GM18505 (cell line): ENCODE measurements around the gene ABHD17B.
"Not testable (repeated sequence)": the region's sequence is repeated elsewhere in the genome, so short reads cannot be mapped to it uniquely, and the experiment has no call there.

Experiments
- ATAC-seq: cut with Tn5 transposase; IDR thresholded peaks from one replicate; pipeline ENCODE4 v1.9.1; 2021; ENCODE audit not compliant: unreplicated experiment
- POLR2A ChIP-seq: IDR thresholded peaks from 4 replicates; pipeline ENCODE4 v1.6.1; 2011; ENCODE audit warnings: borderline replicate concordance; ENCODE audit not compliant: insufficient read depth, insufficient read length; ENCODE audit errors: extremely low read depth

The ABHD17B gene

DNA sequence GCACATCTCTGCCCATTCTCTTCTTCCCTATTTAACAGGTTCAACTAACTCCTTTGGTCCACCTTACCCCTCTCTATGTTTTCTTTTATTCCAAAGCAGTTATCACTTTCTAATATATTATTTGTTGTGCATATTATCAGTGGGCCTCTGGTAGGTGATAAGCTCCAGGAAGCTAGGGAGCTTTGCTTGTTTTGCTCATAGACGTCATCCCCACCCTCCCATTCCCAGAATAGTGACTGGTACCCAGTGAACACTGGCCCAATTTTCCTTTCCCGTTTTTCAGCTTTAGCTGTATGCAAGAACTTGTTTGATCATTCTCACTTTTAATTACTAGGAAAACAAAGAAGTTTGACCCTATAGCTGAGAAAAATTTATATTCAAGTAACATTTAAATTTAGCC lies 6.9 kb downstream of the ABHD17B start:
- ATAC-seq = no peak
- TF ChIP-seq POLR2A = no peak

DNA sequence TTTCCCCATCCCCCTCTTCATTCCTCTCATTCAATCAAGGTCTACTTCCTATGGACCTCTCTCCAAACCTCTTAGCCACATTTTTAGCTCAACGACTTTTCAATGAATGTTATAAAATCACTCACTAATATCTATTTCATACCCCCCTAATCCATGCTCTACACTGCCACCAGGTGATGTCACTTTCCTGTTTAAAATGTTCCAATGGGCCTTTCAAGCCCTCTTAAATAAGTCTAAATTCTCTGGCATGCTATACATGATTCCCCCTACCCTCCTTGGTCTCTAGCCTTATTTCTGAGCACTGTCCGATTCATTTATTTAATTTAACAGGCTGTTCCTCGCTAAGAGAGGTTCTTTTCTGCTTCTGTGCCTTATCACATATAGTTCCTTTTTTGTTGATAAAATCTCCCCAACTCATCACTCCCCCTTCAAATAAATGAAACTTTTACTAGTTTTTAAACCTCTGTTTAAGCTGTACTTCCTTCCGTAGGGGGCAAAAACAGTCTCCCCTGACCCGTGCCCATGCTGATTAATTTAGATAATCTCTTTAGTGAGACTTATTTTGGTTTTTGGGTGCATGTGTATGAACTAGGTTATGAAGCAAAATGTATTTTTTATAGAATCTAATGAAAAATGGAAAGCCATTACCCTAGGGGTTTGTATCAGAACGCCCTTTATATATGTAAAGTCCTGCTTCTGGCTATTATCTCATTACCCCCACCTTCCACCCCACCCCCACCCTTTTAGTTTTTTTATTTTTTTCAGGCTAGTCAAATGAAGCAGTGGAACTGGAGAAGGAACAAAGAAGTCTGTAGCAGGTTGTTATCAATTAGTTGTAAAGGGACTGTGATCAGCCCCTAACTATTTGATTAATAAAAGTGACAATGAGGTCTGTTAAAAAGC lies 9.0 kb downstream of the ABHD17B start:
- no peak for ATAC-seq
- TF ChIP-seq POLR2A = no peak

DNA sequence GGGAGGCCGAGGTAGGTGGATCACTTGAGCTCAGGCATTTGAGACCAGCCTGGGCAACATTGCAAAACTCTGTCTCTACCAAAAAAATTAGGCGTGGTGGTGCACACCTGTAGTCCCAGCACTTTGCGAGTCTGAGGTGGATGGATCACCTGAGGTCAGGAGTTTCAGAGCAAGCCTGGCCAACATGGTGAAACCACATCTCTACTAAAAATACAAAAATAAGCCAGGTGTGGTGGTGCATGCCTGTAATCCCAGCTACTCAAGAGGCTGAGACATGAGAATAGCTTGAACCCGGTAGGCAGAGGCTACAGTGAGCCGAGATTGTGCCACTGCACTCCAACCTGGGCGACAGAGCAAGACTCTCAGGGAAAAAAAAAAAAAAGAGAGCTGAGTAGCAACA lies 12.2 kb downstream of the ABHD17B start:
- ATAC-seq = not testable (repeated sequence)

DNA sequence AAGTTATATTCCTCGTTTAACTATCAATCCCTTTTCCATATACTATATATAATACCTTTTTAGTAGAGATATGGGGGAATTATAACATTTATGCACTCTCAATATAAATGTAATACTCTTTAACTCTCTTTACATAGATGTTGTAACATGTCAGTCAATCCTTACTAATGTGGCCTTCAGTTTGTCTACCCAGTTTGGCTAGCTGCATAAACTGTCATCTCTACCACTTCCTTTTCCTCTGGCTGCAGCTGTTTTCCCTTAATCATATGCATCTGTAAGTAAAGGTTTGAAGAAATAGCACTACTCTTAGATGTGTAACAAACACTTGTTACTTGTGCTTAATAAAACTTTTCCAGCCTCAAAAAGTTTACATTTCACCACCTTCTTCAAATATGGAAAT lies 13.4 kb downstream of the ABHD17B start:
- no peak for TF ChIP-seq POLR2A
- peak; percentile 59 for ATAC-seq

DNA sequence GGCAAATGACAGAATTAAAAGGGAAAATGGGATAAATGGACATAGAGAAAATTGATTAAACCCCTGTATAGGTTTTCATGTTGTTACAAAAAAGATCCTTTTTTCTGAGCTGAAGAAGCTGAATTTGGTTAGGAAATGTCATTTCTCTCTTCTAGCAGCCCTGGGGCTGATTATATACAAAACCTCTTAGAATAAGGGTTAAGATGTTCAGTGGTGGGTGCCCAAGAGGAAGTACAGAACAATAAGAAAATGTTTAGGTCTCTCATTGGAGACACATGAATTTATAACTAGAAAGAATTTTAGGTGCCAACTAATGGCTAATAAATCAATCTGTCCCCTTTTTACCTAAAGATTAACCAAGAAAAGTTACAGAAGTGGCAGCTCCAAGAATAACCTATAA lies 14.2 kb downstream of the ABHD17B start:
- no peak for TF ChIP-seq POLR2A
- no peak for ATAC-seq

DNA sequence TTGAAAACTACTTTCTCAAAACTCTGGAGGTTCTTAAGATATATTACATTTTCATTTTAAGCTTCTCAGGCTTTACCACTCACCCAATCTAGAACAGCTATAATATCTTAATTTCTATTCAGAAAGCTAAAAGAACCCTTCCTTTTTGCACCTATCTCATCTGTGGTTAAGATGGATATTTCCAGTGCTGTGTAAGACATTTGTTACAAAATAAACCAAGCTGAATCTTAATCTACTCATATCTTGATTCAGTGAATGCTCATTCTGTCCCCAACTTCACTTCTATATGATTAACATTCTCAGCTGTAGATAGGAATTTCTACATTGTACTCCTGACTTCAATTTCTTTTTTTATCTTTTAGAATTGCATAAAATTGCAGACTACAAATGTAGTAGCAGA lies 15.0 kb downstream of the ABHD17B start:
- ATAC-seq = no peak
- no peak for TF ChIP-seq POLR2A

DNA sequence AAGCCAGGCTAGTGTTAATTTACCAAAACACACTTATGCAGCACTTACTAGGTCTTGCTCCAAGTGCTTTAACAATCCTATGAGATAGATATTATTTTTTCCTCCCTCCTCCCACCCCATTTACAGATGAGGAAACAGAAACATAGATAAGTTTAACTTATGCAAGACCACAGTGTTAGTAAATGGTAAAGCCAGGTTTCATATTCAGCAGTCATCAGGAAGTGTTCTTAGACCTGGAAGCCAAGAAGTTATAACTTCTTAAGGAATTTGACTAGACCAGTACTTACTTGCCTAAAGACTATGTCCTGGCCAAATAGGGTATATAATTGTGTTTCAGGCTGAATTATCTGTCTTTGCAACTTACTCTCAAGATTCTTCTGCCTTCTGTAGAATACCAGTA lies 15.9 kb downstream of the ABHD17B start:
- TF ChIP-seq POLR2A = no peak
- peak; percentile 47 for ATAC-seq

DNA sequence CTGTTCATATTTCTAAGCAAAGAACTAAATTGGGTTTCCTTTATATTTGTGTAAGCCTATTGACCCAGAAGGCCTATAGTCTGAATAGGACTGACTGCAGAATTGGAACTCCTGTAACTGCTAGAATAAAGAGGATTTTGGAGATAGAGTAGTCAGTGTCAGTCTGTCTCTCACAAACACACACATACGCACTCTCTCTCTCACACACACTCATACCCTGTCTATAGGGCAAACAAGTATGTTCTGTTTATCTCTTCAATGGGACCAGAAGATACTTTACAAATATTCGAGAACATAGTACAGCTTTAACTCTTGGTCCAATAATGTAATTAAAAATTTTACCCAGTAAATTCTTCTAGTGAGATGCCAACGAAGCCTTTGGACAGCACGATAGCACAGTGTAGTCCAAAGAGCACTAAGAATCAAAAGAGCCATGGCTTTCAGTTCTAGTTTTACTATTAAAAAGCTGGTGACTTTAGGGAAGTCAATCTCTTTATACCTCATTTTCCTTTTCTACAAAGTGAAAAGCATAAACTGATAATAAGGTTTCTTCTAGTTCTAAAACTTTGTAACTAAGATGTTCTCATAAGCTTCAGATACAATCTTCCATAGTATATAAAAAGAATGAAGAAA lies 19.3 kb downstream of the ABHD17B start:
- TF ChIP-seq POLR2A = no peak
- no peak for ATAC-seq

DNA sequence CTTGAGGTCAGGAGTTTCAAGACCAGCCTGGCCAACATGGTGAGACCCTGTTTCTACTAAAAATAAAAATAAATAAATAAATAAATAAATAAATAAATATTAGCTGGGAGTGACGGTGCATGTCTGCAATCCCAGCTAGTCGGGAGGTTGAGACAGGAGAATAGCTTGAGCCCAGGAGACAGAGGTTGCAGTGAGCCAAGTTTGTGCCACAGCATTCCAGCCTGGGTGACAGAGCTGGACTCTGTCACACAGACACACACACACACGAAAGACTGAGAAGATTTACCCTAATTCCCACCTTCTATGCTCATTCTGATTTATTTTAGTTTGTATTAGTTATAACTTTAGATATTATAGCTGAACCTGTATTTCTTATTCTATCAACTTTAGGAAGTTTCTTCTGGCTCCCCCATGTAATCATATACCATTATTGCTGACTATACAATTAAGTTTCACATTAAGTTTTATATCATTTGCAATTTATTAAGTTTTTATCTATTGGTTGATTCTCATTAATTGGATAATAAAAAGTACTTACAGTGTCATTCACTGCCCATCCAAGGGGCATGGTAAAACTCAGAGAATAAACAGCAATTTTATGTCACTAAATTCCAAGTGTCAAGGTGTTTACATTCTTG lies 20.8 kb downstream of the ABHD17B start:
- ATAC-seq = no peak
- no peak for TF ChIP-seq POLR2A

DNA sequence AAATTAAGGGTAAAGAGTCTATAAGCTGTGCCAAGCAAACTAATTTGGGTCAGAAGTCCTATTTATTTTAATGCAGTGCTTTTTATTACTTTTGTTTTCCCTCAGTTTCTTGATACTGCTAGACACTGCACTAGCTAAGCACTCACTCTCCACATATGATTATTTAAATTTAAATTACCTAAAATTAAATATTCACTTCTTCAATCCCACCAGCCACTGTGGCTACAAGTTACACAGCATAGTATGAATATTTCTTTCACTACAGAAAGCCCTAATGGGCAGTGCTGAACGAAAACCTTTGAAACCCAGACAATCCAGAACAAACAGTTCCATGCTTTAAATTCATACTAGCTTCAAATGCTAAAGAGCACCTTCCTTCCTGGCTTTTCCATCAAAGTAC lies 23.6 kb downstream of the ABHD17B start:
- ATAC-seq = no peak
- no peak for TF ChIP-seq POLR2A

DNA sequence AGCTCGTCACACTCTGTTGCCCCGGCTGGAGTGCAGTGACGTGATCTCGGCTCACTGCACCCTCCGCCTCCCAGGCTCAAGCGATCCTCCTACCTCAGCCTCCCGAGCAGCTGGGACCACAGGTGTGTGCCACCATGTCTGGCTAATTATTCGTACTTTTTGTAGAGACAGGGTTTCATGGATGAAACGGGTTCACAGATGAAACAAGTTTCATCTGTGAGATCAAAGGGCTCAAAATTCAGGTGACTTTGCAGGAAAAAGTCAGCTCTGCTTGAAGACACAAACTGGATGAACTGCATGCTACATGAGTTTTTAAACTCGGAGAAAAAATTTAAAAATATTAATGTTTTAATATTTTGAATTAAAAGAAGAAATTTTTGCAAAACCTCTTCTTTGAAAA lies 24.5 kb downstream of the ABHD17B start:
- no peak for TF ChIP-seq POLR2A
- ATAC-seq = no peak

DNA sequence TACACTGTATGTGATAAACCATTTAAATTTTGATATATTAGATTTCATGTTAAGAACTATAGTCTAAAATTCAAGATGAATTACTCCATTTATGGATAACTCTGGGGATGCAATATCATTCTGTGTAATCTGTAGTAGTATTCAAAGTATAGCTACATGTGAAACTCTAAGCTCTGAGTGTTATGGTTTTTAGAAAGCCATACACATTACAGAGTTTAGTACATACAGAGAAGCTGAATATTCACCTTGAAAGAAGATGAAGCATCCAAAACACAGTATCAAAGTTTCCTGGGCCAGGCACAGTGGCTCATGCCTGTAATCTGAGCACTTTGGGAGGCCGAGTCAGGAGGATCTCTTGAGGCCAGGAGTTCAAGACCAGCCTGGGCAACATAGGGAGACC lies 25.0 kb downstream of the ABHD17B start:
- no peak for TF ChIP-seq POLR2A
- ATAC-seq = no peak

DNA sequence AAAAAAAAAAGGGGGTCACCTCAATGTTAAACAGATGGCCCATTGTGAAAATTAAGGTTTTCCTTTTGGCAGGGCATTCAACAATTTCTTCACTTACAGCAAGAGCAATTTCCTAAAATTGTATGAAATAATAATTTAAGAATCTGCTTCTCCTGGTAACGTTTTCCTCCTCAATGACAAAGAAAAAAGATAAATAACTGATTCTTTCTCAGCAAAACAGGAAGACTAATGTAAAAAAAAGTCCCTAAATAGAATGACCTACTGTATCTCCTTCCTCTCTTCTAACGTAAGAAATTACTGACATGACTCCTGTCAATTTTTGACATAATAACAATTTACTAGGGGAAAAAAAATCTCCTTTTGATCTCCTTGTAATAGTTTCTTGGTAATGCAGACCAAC lies 25.5 kb downstream of the ABHD17B start:
- ATAC-seq = no peak
- no peak for TF ChIP-seq POLR2A

DNA sequence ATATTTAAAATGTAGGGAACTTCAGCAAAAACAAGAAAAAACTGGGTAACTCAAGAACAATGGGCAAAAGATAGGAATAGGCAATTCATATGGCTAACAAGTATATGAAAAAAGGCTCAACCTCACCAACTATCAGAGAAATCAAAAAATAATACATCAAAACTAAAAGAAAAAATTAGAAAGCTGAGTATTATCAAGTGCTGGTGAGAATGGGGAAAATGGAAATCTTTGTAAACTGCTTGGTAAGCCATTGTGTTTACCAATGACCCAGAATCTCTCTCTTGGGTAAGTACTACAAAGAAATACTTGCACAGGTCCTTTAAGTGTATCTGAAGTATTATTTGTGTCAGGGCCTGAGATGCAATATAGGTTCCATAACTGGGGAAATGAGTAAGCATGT lies 27.0 kb downstream of the ABHD17B start:
- TF ChIP-seq POLR2A = no peak
- ATAC-seq = no peak
